H9 (cell line): ENCODE data around the gene JUP. TPM values are rescaled to one million over a fixed set of nuclear protein-coding genes. Genes with fewer than 3 reads are reported as not detected.

ENCODE experiments used
- DNase-seq: peaks from one replicate; pipeline ENCODE4 v3.0.0-alpha.2; 2017
- H2AFZ ChIP-seq: one replicate; pipeline ENCODE4 v1.6.1; 2013; ENCODE audit warnings: mild to moderate bottlenecking, low read length, control low read depth, moderate library complexity
- H2AK5ac ChIP-seq: 2 replicates; pipeline ENCODE4 v1.6.1; 2013; ENCODE audit warnings: low read length, control low read depth, mixed read lengths; ENCODE audit not compliant: insufficient read length
- H2BK120ac ChIP-seq: one replicate; pipeline ENCODE4 v1.6.1; 2013; ENCODE audit warnings: low read depth, mild to moderate bottlenecking, low read length, control low read depth, inconsistent platforms; ENCODE audit not compliant: poor library complexity, severe bottlenecking
- H2BK12ac ChIP-seq: 2 replicates; pipeline ENCODE4 v1.6.1; 2013; ENCODE audit warnings: low read length, control low read depth, mixed read lengths, low read depth; ENCODE audit not compliant: insufficient read length
- H2BK15ac ChIP-seq: 2 replicates; pipeline ENCODE4 v1.6.1; 2013; ENCODE audit warnings: low read depth, low read length, control low read depth
- H2BK20ac ChIP-seq: one replicate; pipeline ENCODE4 v1.6.1; 2013; ENCODE audit warnings: low read depth, mild to moderate bottlenecking, low read length, control low read depth, inconsistent platforms; ENCODE audit not compliant: poor library complexity, severe bottlenecking
- H2BK5ac ChIP-seq: 2 replicates; pipeline ENCODE4 v1.6.1; 2013; ENCODE audit warnings: low read length, control low read depth, mixed read lengths; ENCODE audit not compliant: insufficient read length
- H3K14ac ChIP-seq: 2 replicates; pipeline ENCODE4 v1.6.1; 2013; ENCODE audit warnings: low read length, control low read depth; ENCODE audit not compliant: insufficient read depth
- H3K18ac ChIP-seq: 2 replicates; pipeline ENCODE4 v1.6.1; 2013; ENCODE audit warnings: low read depth, mild to moderate bottlenecking, mixed read lengths, low read length, control low read depth; ENCODE audit not compliant: insufficient read length
- H3K23ac ChIP-seq: 2 replicates; pipeline ENCODE4 v1.6.1; 2013; ENCODE audit warnings: low read length, control low read depth, mixed read lengths, low read depth; ENCODE audit not compliant: insufficient read length
- H3K23me2 ChIP-seq: 2 replicates; pipeline ENCODE4 v1.6.1; 2013; ENCODE audit warnings: low read depth, mild to moderate bottlenecking, mixed read lengths, low read length, control low read depth; ENCODE audit not compliant: insufficient read length, poor library complexity, severe bottlenecking
- H3K27ac ChIP-seq: 2 replicates; pipeline ENCODE4 v1.5.1; 2013; ENCODE audit warnings: low read length, control low read depth, mixed read lengths, low read depth; ENCODE audit not compliant: insufficient read length
- H3K27me3 ChIP-seq: 2 replicates; pipeline ENCODE4 v1.6.1; 2013; ENCODE audit warnings: low read length, control low read depth, inconsistent platforms; ENCODE audit not compliant: insufficient read depth
- H3K4ac ChIP-seq: 2 replicates; pipeline ENCODE4 v1.6.1; 2013; ENCODE audit warnings: low read depth, mild to moderate bottlenecking, control low read depth, inconsistent platforms, low read length, moderate library complexity
- H3K4me1 ChIP-seq: 2 replicates; pipeline ENCODE4 v1.6.1; 2013; ENCODE audit warnings: low read length, control low read depth, inconsistent platforms; ENCODE audit not compliant: insufficient read depth
- H3K4me2 ChIP-seq: 2 replicates; pipeline ENCODE4 v1.6.1; 2013; ENCODE audit warnings: low read length, control low read depth, mixed read lengths; ENCODE audit not compliant: insufficient read length, insufficient read depth
- H3K56ac ChIP-seq: 2 replicates; pipeline ENCODE4 v1.6.1; 2013; ENCODE audit warnings: low read depth, mild to moderate bottlenecking, mixed read lengths, low read length, control low read depth; ENCODE audit not compliant: insufficient read length
- H3K79me1 ChIP-seq: 2 replicates; pipeline ENCODE4 v1.6.1; 2013; ENCODE audit warnings: low read depth, mild to moderate bottlenecking, moderate library complexity, low read length, control low read depth, inconsistent platforms; ENCODE audit not compliant: insufficient read depth, poor library complexity, severe bottlenecking
- H3K79me2 ChIP-seq: 2 replicates; pipeline ENCODE4 v1.6.1; 2013; ENCODE audit warnings: low read length, control low read depth, inconsistent platforms; ENCODE audit not compliant: insufficient read depth
- H3K9ac ChIP-seq: 2 replicates; pipeline ENCODE4 v1.6.1; 2013; ENCODE audit warnings: low read length, control low read depth, mixed read lengths; ENCODE audit not compliant: insufficient read length; ENCODE audit errors: extremely low read depth
- H3K9me3 ChIP-seq: one replicate; pipeline ENCODE4 v1.6.1; 2013; ENCODE audit warnings: low read depth, low read length, inconsistent platforms; ENCODE audit not compliant: control insufficient read depth
- H3T11ph ChIP-seq: one replicate; pipeline ENCODE4 v1.6.1; 2013; ENCODE audit warnings: mild to moderate bottlenecking, low read length, control low read depth, inconsistent platforms
- H4K20me1 ChIP-seq: one replicate; pipeline ENCODE4 v1.6.1; 2013; ENCODE audit not compliant: control insufficient read depth, insufficient read length, insufficient read depth
- H4K5ac ChIP-seq: 2 replicates; pipeline ENCODE4 v1.6.1; 2013; ENCODE audit warnings: low read depth, mild to moderate bottlenecking, mixed read lengths, low read length, control low read depth; ENCODE audit not compliant: insufficient read length
- H4K8ac ChIP-seq: replicated peaks from 2 replicates; pipeline ENCODE4 v1.6.1; 2013; ENCODE audit warnings: low read length, control low read depth, mixed read lengths, low read depth; ENCODE audit not compliant: insufficient read length
- H4K91ac ChIP-seq: 2 replicates; pipeline ENCODE4 v1.6.1; 2013; ENCODE audit warnings: low read depth, mild to moderate bottlenecking, moderate library complexity, mixed read lengths, low read length, control low read depth; ENCODE audit not compliant: insufficient read length
- H3K27ac Mint-ChIP-seq, 3 experiments: 2 replicates in 2 of 3; 3 replicates in 1 of 3; pipeline ENCODE4 v1.8.0; 2020 to 2021; ENCODE audit warnings: mixed read lengths in 3 of 3, mild to moderate bottlenecking in 1 of 3, moderate library complexity in 1 of 3
- H3K27me3 Mint-ChIP-seq: 2 replicates; pipeline ENCODE4 v1.8.0; 2021; ENCODE audit warnings: low read depth, mild to moderate bottlenecking, moderate library complexity, mixed read lengths
- H3K36me3 Mint-ChIP-seq, 3 experiments: 2 replicates in 2 of 3; 3 replicates in 1 of 3; pipeline ENCODE4 v1.8.0; 2020 to 2021; ENCODE audit warnings: low read depth in 3 of 3, mixed read lengths in 3 of 3; ENCODE audit not compliant: insufficient read depth in 1 of 3
- H3K4me1 Mint-ChIP-seq, 2 experiments: 2 replicates each; pipeline ENCODE4 v1.8.0; 2020; ENCODE audit warnings: mixed read lengths in 2 of 2
- H3K4me3 Mint-ChIP-seq, 2 experiments: 2 replicates in 1 of 2; 3 replicates in 1 of 2; pipeline ENCODE4 v1.8.0; 2020 to 2021; ENCODE audit warnings: mild to moderate bottlenecking in 2 of 2, mixed read lengths in 2 of 2, moderate library complexity in 1 of 2
- H3K9me3 Mint-ChIP-seq, 2 experiments: 2 replicates in 1 of 2; 3 replicates in 1 of 2; pipeline ENCODE4 v1.8.0; 2020; ENCODE audit warnings: mild to moderate bottlenecking in 2 of 2, mixed read lengths in 2 of 2, moderate library complexity in 1 of 2
- CTCF ChIP-seq: fragments of 200-600 bp; sonication (generic); conservative IDR thresholded peaks from 3 replicates; pipeline ENCODE4 v1.8.0; 2021; ENCODE audit warnings: antibody characterized with exemption, mild to moderate bottlenecking
- WGBS: extraction: QIAGEN DNeasy Blood & Tissue Kit; methylation state at CpG from one replicate; pipeline ENCODE4 v1.1.7; 2013; ENCODE audit warnings: missing lambda C conversion rate, low lambda C conversion rate, mixed read lengths; ENCODE audit not compliant: insufficient read length; ENCODE audit errors: extremely low coverage; 5-methylcytosine and 5-hydroxymethylcytosine counted together
- total RNA-seq: library from RNA; stranded (reverse); gene quantifications from 2 replicates; pipeline ENCODE4 v1.2.1, GENCODE V29; 2021

Gene JUP
- total RNA-seq, 1 experiment from 2014 or later, result 90.1 TPM

DNA sequence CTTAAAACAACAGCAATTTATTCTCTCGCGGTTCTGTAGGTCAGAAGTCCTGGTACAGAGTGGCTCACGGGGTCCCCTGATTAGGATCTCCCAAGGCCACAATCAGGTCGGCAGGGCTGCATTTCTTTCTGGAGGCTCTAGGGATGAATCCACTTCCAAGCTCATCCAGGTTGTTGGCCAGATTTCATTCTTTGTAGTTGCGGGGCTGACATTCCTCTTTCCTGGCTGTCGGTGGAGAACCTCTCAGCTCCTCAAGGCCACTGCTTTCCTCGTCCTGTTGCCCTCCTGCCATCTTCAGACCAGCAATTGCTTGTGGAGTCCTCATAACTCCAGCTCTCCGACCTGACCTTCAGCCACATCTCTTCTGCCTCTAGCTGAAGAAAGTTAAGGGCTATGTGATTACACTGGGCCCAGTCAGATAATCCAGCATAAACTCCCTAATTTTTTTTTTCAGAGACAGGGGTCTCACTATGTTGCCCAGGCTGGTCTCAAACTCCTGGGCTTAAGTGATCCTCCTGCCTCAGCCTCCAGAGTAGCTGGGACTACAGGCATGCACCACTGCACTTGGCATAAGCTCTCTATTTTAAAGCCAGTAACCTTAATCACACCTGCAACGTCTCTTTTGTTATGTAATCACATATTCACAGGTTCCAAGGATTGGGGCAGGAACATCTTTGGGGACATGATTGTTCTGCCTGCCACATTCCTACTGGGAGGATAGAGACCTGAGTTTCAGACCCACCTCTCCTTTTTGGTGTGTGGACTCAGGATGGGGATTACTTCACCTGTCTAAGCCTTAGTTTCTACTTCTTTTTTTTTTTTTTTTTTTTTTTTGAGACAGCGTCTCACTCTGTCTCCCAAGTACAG is 78.5 kb downstream of the JUP start:
- Histone ChIP-seq H3K23ac (no peak overlapping the region), H2BK12ac (no peak overlapping the region), H3K27ac (no peak overlapping the region), H2BK20ac (no peak overlapping the region), H3T11ph (no peak overlapping the region), H2AFZ (no peak overlapping the region), H3K4me2 (no peak overlapping the region), H3K56ac (no peak overlapping the region), H4K5ac (no peak overlapping the region), H4K91ac (no peak overlapping the region), H3K79me1 (no peaks in the 10 kb centered on the region), H3K4me1 (peaks cover 3% of the 10 kb centered on the region; the same call in 1 of the 2 replicates), H3K4ac (no peak overlapping the region), H3K14ac (no peak overlapping the region), H3K23me2 (no peaks in the 10 kb centered on the region), H3K9me3 (no peaks in the 10 kb centered on the region), H2BK5ac (no peak overlapping the region), H3K9ac (no peak overlapping the region), H3K27me3 (peaks cover 41% of the 10 kb centered on the region; the same call in 1 of the 2 replicates), H2BK15ac (no peak overlapping the region), H4K20me1 (no peaks in the 10 kb centered on the region), H2BK120ac (no peak overlapping the region), H3K18ac (no peak overlapping the region), H3K79me2 (no peaks in the 10 kb centered on the region), H4K8ac (no peak overlapping the region), H2AK5ac (no peak overlapping the region)
- Mint-ChIP-seq H3K9me3 (peaks cover 12 to 14% of the 10 kb centered on the region in 2 experiments), H3K4me1 (peaks cover 18 to 20% of the 10 kb centered on the region in 2 experiments), H3K27me3 (peaks cover 99% of the 10 kb centered on the region), H3K4me3 (no peak overlapping the region), H3K27ac (no peak overlapping the region; a peak in 1 of 7 replicates), H3K36me3 (peaks cover 0 to 6% (median 4%) of the 10 kb centered on the region in 3 experiments; a peak in 3 of 7 replicates)
- no peak for TF ChIP-seq CTCF
- no peak for DNase-seq
- no CpG with 5 or more reads among the region's 10 CpGs for WGBS
